Measurements from ENCODE around the gene SLC4A5.

DNA sequence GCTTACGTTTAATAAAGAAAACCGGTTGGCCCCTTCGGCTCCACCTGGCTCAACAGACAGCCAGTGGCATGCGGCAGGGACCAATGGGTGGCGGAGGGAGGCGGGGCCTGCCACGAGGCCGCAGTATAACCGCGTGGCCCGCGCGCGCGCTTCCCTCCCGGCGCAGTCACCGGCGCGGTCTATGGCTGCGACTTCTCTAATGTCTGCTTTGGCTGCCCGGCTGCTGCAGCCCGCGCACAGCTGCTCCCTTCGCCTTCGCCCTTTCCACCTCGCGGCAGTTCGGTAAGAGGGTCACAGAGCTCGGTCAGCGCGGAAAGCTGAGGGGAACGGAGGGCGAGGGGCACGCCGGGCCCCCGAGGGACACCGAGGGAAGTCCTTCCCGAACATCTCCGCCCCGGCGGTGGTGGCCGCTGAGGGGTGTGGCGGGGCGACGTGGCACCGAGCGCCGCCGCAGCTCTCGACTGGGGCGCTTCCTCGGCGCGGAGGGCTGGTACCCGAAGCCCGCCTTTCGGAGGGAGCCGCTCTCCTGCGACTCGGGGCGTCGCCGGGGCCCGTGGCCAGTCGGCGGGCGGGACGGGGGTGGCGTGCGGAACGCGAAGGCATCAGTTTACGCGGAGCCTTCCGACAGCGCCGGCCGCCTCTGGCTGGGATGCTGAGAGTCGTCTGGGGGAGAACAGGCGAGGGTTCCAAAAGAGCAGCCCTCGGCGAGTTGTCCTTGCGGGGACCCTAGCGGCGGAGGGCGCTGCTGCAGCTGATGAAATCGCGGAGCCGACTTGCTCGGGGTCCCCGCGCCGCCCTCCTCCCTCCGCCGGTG, 144.5 kb downstream of the SLC4A5 start, which contains the start of gene MTHFD2:
- TF ChIP-seq, protein P1, sequence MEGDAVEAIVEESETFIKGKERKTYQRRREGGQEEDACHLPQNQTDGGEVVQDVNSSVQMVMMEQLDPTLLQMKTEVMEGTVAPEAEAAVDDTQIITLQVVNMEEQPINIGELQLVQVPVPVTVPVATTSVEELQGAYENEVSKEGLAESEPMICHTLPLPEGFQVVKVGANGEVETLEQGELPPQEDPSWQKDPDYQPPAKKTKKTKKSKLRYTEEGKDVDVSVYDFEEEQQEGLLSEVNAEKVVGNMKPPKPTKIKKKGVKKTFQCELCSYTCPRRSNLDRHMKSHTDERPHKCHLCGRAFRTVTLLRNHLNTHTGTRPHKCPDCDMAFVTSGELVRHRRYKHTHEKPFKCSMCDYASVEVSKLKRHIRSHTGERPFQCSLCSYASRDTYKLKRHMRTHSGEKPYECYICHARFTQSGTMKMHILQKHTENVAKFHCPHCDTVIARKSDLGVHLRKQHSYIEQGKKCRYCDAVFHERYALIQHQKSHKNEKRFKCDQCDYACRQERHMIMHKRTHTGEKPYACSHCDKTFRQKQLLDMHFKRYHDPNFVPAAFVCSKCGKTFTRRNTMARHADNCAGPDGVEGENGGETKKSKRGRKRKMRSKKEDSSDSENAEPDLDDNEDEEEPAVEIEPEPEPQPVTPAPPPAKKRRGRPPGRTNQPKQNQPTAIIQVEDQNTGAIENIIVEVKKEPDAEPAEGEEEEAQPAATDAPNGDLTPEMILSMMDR (IDR thresholded peaks at IDR 0.05), result peak; percentile 79
- TF ChIP-seq ZFX (IDR thresholded peaks at IDR 0.05; ENCODE audit: borderline replicate concordance), result no peak

Measured in 22Rv1 (cell line).